PC-3 (cell line): ENCODE results near the gene FBXO17. TPM values are rescaled to one million over a fixed set of nuclear protein-coding genes. Genes with fewer than 3 reads are reported as not detected.

Experiments used
- ATAC-seq: fragments of 200-7000 bp; cut with Tn5 transposase; 2 replicates; pipeline ENCODE4 v1.9.1; 2020; ENCODE audit warnings: mild to moderate bottlenecking, moderate library complexity
- BruUV-seq: library from RNA; stranded (reverse); fragments of 400-500 nt; replicated peaks from 2 replicates; lab custom pipeline; 2021; lab: Mats Ljungman, UMichigan
- CTCF ChIA-PET: fragments of 300-600 bp; sonication (Branson Sonifier 250); formaldehyde crosslinking; loops from one replicate; lab custom pipeline; 2022; ENCODE audit warnings: antibody characterized with exemption; lab: Charles Lee
- POLR2A ChIA-PET: fragments of 300-600 bp; sonication (Branson Sonifier 250); formaldehyde crosslinking; loops from one replicate; lab custom pipeline; 2022; ENCODE audit warnings: antibody characterized with exemption; ENCODE audit not compliant: unreplicated experiment; lab: Charles Lee
- DNase-seq: peaks from one replicate; pipeline ENCODE4 v3.0.0-alpha.2; 2015
- H2AFZ ChIP-seq: fragments of 300-600 bp; sonication (generic); 2 replicates; pipeline ENCODE4 v1.6.0; 2016; ENCODE audit warnings: antibody characterized with exemption, low read length
- H3F3A ChIP-seq: fragments of 300-600 bp; sonication (generic); one replicate; pipeline ENCODE4 v1.6.0; 2017; ENCODE audit warnings: antibody characterized with exemption, low read length, control low read depth, mild to moderate bottlenecking; ENCODE audit not compliant: unreplicated experiment
- H3K27ac ChIP-seq: fragments of 300-600 bp; sonication (generic); 2 replicates; pipeline ENCODE4 v1.5.1; 2016; ENCODE audit warnings: mild to moderate bottlenecking, low read length
- H3K27me3 ChIP-seq: fragments of 300-600 bp; sonication (generic); 2 replicates; pipeline ENCODE4 v1.6.1; 2016; ENCODE audit warnings: low read length, mixed read lengths
- H3K36me3 ChIP-seq: fragments of 300-600 bp; sonication (generic); 2 replicates; pipeline ENCODE4 v1.6.1; 2016; ENCODE audit warnings: low read depth, mixed run types, low read length, mixed read lengths
- H3K4me1 ChIP-seq: fragments of 300-600 bp; sonication (generic); 2 replicates; pipeline ENCODE4 v1.5.1; 2016; ENCODE audit warnings: low read length; ENCODE audit not compliant: insufficient read depth
- H3K4me2 ChIP-seq: fragments of 300-600 bp; sonication (generic); 2 replicates; pipeline ENCODE4 v1.6.0; 2016; ENCODE audit warnings: low read length
- H3K4me3 ChIP-seq: fragments of 300-600 bp; sonication (generic); 2 replicates; pipeline ENCODE4 v1.5.1; 2016; ENCODE audit warnings: mild to moderate bottlenecking, low read length, mixed read lengths
- H3K79me2 ChIP-seq: fragments of 300-600 bp; sonication (generic); 2 replicates; pipeline ENCODE4 v1.6.1; 2017; ENCODE audit warnings: low read length, mixed read lengths
- H3K9ac ChIP-seq: fragments of 300-600 bp; sonication (generic); 2 replicates; pipeline ENCODE4 v1.6.0; 2016; ENCODE audit warnings: mild to moderate bottlenecking, low read length
- H3K9me2 ChIP-seq: fragments of 300-600 bp; sonication (generic); replicated peaks from 2 replicates; pipeline ENCODE4 v1.6.1; 2016; ENCODE audit warnings: mixed run types, low read length, mixed read lengths
- H3K9me3 ChIP-seq: fragments of 300-600 bp; sonication (generic); 2 replicates; pipeline ENCODE4 v1.6.1; 2016; ENCODE audit warnings: low read length, mixed read lengths
- H4K20me1 ChIP-seq: fragments of 300-600 bp; sonication (generic); 2 replicates; pipeline ENCODE4 v1.6.1; 2016; ENCODE audit warnings: low read length, mixed read lengths
- EZH2 ChIP-seq: fragments of 300-600 bp; sonication (generic); IDR thresholded peaks from one replicate; pipeline ENCODE4 v1.6.1; 2017; ENCODE audit warnings: antibody characterized with exemption, mild to moderate bottlenecking, low read length; ENCODE audit not compliant: unreplicated experiment
- EZH2phosphoT487 ChIP-seq: fragments of 300-600 bp; sonication (generic); IDR thresholded peaks from 2 replicates; pipeline ENCODE4 v1.6.1; 2018; ENCODE audit warnings: mild to moderate bottlenecking, antibody characterized with exemption, low read length, borderline replicate concordance
- intact Hi-C: fragments of 100-400 bp; cut with micrococcal nuclease; formaldehyde crosslinking; loops from 2 replicates; pipeline ENCODE4 v1.9.0; 2023
- total RNA-seq: library from RNA; depleted of rRNA; stranded (reverse); fragments of >200 nt; gene quantifications from 2 replicates; pipeline ENCODE4 v1.2.3, GENCODE V29; 2014
- TF ChIP-seq, protein P1 (sequence below): fragments of 300-600 bp; sonication (generic); conservative IDR thresholded peaks from 2 replicates; pipeline ENCODE4 v1.5.1; 2017; ENCODE audit warnings: antibody characterized with exemption, low read depth, mild to moderate bottlenecking, low read length

FBXO17 gene
- total RNA-seq, 1 experiment from 2014 or later, result not detected

DNA sequence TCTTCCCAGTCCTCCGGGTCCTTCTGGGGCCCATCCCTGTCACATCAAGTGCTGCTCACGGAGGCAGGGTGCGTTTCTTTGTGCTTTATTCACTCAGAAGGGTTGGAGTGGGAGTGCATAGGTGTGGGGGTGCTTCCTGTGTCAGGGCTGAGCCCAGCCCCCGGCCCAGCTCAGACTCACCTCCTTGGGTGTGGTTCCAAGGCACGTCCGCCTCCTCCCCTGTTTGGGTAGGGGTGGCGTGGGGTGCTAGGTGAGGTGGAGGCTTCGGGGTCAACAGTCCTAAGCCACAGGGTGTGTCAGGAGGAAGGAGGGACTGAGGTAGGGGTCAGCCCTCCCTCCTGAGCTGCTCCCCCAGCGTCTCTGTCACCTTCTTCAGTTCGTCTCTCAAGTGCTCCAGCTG, 66.6 kb downstream of the FBXO17 start:
- no peak for TF ChIP-seq EZH2
- no peak for TF ChIP-seq EZH2phosphoT487
- TF ChIP-seq, protein P1, sequence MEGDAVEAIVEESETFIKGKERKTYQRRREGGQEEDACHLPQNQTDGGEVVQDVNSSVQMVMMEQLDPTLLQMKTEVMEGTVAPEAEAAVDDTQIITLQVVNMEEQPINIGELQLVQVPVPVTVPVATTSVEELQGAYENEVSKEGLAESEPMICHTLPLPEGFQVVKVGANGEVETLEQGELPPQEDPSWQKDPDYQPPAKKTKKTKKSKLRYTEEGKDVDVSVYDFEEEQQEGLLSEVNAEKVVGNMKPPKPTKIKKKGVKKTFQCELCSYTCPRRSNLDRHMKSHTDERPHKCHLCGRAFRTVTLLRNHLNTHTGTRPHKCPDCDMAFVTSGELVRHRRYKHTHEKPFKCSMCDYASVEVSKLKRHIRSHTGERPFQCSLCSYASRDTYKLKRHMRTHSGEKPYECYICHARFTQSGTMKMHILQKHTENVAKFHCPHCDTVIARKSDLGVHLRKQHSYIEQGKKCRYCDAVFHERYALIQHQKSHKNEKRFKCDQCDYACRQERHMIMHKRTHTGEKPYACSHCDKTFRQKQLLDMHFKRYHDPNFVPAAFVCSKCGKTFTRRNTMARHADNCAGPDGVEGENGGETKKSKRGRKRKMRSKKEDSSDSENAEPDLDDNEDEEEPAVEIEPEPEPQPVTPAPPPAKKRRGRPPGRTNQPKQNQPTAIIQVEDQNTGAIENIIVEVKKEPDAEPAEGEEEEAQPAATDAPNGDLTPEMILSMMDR, result no peak
- ChIA-PET CTCF (interaction anchor here (0.6 kb wide), 1 partner anchor 21 kb away, joined by 4 read pairs; no protein-coding TSS in a partner anchor), POLR2A (no interaction called here)
- no TSS peak for BruUV-seq
- no peaks in the 10 kb centered on the region for H3K36me3 ChIP-seq
- no peak overlapping the region for H3K9ac ChIP-seq
- no peaks in the 10 kb centered on the region for H3K4me1 ChIP-seq
- H3K27me3 ChIP-seq, result no peaks in the 10 kb centered on the region
- H3K9me3 ChIP-seq, result no peaks in the 10 kb centered on the region
- DNase-seq (no peak), ATAC-seq (no peak)
- no peak overlapping the region for H2AFZ ChIP-seq
- H3K9me2 ChIP-seq, result no peaks in the 10 kb centered on the region
- no peaks in the 10 kb centered on the region for H3K79me2 ChIP-seq
- no peaks in the 10 kb centered on the region for H3F3A ChIP-seq
- intact Hi-C loops, result no loop called here
- H4K20me1 ChIP-seq, result no peaks in the 10 kb centered on the region
- H3K4me3 ChIP-seq, result no peak overlapping the region
- H3K27ac ChIP-seq, result no peak overlapping the region
- H3K4me2 ChIP-seq, result no peak overlapping the region

DNA sequence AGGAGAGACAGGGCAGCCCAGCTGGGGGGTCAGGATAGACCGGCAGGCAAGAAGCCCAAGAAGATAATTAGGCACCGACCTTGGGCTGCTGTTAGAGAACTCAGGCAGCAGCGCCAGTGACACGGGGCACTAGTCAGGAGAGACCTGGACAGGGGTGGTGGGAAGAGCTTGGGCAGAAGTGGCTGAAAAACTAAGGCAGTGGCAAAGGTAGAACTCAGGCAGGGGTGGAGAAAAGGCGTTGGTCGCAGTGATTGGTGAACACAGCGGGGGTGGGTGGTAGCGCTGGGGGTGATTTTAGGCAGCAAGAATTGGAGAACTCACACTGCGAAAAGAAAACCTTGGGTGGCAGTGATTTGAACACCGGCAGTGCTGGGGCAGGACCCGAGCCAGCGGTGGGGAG, 67.9 kb downstream of the FBXO17 start:
- Histone ChIP-seq H4K20me1 (no peaks in the 10 kb centered on the region), H3K36me3 (no peaks in the 10 kb centered on the region), H3K27ac (no peak overlapping the region), H2AFZ (no peak overlapping the region), H3K9me3 (no peaks in the 10 kb centered on the region), H3K4me1 (no peaks in the 10 kb centered on the region), H3F3A (no peaks in the 10 kb centered on the region), H3K9me2 (no peaks in the 10 kb centered on the region), H3K9ac (no peak overlapping the region), H3K4me2 (no peak overlapping the region), H3K27me3 (no peaks in the 10 kb centered on the region), H3K79me2 (no peaks in the 10 kb centered on the region), H3K4me3 (no peak overlapping the region)
- ChIA-PET CTCF (no interaction called here), POLR2A (no interaction called here)
- intact Hi-C loops, result no loop called here
- DNase-seq (no peak), ATAC-seq (no peak)
- no TSS peak for BruUV-seq
- TF ChIP-seq EZH2phosphoT487, result no peak
- TF ChIP-seq EZH2, result no peak
- TF ChIP-seq, protein P1, result no peak

DNA sequence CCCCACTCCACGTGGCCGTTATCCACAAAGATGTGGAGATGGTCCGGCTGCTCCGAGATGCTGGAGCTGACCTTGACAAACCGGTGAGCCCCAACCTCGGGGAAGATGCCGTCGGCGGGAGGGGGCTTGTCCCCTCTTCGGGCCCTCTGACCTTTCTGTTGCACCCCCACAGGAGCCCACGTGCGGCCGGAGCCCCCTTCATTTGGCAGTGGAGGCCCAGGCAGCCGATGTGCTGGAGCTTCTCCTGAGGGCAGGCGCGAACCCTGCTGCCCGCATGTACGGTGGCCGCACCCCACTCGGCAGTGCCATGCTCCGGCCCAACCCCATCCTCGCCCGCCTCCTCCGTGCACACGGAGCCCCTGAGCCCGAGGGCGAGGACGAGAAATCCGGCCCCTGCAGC, 68.3 kb downstream of the FBXO17 start:
- no peak overlapping the region for H3K4me2 ChIP-seq
- H3K79me2 ChIP-seq, result no peaks in the 10 kb centered on the region
- BruUV-seq, result no TSS peak
- ATAC-seq, result no peak
- DNase-seq, result no peak
- no peak overlapping the region for H3K9ac ChIP-seq
- ChIA-PET POLR2A (no interaction called here), CTCF (no interaction called here)
- TF ChIP-seq, protein P1, result no peak
- TF ChIP-seq EZH2, result no peak
- TF ChIP-seq EZH2phosphoT487, result no peak
- no peaks in the 10 kb centered on the region for H3K4me1 ChIP-seq
- H2AFZ ChIP-seq, result no peak overlapping the region
- H3K9me3 ChIP-seq, result no peaks in the 10 kb centered on the region
- no peak overlapping the region for H3K4me3 ChIP-seq
- no peaks in the 10 kb centered on the region for H3K27me3 ChIP-seq
- H3K27ac ChIP-seq, result no peak overlapping the region
- no peaks in the 10 kb centered on the region for H3K36me3 ChIP-seq
- no peaks in the 10 kb centered on the region for H3K9me2 ChIP-seq
- no peaks in the 10 kb centered on the region for H3F3A ChIP-seq
- intact Hi-C loops, result no loop called here
- H4K20me1 ChIP-seq, result no peaks in the 10 kb centered on the region
